HG03159 (cell line): ENCODE measurements around the gene PTPRN2.
"Not testable (repeated sequence)": the region's sequence is repeated elsewhere in the genome, so short reads cannot be mapped to it uniquely, and the experiment has no call there.

Experiments used
- ATAC-seq: cut with Tn5 transposase; IDR thresholded peaks from one replicate; pipeline ENCODE4 v1.9.1; 2021; ENCODE audit warnings: mild to moderate bottlenecking, moderate library complexity; ENCODE audit not compliant: unreplicated experiment

PTPRN2 gene

GRCh38 chr7:157997471-157997870 lies 590.2 kb downstream of the PTPRN2 start:
- no peak for ATAC-seq

DNA sequence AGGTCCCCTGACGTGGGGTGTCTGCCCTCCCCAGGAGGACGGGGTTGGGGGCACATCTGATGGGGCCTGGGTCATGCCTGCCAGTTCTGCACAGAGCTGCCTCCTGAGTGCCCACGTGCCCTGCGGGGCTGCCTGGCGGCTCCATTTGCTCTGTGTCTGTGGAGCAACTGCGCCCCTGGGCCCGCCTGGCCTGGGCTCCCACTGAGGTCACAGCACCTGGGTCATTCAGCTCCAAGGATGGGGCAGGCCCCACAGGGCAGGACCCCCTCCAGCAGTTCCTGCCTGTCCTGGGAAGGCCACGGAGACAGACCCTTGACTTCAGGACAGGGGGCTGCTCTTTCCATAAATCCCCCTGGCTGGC lies 590.6 kb downstream of the PTPRN2 start:
- ATAC-seq, result no peak

DNA sequence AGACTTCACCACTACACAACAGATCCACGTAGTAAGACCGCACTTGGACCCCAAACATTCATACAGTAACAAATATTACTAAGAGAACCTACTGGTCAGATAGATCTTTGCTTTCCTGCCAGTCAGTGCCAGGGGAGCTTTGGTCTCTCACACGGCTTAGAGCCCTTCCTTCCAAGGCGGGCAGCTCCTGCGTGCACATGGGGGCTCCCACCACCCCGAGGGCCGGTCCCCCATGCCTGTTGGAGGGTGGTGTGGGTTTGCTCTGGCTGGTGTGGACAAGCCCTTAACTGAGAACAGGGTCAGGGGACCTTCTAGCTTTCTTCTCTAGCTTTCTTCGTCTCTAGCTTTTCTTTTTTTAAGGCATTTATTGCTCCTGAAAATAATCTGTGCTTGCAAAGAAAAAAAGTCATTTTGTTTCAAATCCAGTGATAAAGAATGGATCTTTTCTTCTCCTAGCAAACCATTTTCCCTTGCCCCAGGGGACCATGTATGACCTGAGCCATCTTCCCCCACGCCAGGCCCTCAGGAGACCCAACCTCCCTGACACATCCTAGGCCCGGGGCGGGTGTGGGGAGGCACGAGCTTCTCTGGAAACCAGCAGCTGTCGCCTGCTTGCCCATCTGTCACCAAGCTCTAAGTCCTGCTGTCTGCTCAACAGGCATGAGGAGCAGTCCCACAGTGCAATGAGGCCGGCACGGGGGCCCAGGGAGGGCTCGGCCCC lies 591.1 kb downstream of the PTPRN2 start:
- ATAC-seq, result no peak

DNA sequence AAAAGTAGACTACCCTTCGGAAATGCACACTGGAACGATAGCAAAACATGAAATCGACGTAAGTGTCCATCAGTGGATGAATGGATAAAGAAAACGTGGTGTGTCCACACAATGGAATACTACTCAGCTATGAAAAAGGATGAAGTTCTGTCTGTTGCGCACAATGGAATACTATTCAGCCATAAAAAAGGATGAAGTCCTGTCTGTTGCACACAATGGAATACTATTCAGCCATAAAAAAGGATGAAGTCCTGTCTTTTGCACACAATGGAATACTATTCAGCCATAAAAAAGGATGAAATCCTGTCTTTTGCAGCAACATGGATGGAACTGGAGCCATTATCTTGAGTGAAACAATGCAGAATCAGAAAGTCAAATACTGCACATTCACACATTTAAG lies 591.8 kb downstream of the PTPRN2 start:
- ATAC-seq, result no peak

DNA sequence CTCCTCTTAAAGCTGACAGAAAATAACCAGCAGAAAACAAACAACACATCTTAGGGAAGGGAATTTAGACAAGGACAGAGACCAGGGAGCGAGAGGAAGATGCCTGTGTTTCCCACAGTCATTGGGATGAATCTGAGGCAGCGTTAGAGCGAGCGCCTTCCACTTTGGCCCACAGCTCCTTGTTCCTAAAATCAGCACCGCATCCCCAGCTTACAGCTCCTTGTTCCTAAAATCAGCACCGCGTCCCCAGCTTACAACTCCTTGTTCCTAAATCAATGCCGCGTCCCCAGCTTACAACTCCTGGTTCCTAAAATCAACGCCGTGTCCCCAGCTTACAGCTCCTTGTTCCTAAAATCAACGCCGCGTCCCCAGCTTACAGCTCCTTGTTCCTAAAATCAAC lies 593.3 kb downstream of the PTPRN2 start:
- no peak for ATAC-seq

DNA sequence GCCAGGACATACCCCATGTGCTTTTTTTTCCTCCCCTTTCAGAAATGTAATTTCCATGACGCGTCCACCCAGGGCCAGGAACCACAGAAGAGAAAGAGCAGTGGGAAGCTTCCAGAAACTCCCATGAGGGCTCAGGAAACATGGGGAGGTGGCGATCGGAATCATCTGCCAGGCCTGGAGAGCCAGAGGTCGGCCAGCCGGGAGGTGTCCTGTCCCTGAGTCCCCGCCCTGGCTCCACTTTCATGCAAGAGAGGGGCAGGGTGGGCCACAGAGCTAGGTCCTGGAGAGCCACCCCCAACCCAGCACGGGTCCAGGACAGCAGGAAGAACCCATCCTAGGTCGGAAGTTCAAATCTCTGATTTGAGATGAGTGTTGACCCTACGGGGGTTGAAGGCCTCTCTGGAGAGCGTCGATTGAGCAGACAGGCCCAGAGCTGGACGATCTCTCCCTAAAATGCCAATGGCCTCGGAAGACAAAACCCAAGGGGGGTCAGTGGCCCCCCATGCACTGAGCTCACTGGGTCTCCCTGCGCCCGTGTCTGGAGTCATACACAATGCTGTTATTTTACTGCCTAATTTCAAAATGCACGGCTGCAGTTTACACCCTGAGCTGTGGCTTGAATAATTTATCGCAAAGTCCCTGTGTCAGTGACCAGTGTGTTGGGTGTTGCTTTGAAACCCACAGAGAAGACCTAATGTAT lies 594.1 kb downstream of the PTPRN2 start:
- no peak for ATAC-seq

DNA sequence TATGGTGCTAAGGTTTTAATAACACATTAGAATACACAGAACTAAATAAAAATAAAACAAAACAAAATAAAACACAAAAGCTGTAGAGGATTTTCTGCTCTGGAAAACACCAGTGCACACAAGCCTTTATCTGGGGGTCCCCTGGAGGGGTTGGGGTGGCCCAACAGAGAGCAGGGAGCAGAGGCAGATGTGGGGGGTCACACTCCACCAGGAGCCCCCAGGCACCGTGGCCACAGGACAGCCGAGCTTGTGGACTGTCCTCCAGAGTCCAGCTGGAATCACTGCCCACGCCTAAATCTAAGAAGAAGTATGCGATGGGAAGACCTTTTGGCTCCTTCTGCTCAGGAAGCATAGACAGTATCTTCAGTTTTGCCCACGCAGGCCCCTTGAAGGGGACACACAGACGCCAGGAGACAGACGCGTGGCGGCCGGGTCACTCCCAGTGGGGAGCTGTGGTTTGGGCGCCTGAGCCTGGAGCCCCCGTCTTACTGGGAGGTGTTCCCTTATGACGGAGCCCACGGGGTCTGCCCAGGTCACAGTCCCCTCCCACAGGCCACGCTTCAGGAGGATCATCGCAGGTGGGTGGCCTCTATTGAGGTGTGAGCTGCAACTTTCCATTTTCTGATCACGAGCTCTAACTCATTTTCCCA lies 595.0 kb downstream of the PTPRN2 start:
- no peak for ATAC-seq

DNA sequence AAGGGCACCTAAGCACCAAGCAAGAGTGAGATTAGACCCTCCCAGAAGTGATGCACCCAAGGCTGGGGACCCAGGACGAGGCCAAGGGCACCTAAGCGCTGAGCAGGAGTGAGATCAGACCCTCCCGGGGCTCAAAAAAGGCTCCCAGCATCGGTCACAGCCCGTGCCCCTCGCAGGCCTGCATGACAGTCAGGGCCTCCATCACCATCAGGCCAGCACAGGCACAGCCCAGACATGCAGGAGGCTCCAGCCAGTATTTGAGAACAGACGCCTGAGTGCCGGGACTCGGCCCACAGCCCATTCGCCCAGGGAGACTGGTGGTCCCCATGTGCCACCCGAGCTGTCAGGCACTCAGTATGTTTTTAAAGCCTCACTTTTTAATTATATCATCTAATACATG lies 595.9 kb downstream of the PTPRN2 start:
- no peak for ATAC-seq

DNA sequence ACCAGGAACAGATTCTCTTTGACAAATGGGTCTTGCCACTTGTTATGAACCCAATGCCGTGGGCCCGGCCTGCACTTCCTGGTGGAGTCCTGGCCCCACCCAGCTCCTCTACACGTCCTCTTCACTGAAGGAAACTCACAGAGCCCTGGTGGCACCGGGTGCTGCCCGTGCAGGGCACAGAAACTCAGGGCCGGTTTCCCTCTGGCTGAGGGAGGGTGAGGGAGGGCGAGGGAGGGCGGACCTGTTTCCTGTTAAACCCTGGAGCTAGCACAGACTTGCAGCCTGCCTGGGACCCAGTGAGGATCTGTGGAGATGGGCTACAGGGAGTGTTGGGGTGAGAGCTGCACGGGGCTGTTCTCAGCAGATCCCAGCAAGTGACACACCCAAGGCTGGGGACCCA lies 596.3 kb downstream of the PTPRN2 start:
- ATAC-seq, result no peak

DNA sequence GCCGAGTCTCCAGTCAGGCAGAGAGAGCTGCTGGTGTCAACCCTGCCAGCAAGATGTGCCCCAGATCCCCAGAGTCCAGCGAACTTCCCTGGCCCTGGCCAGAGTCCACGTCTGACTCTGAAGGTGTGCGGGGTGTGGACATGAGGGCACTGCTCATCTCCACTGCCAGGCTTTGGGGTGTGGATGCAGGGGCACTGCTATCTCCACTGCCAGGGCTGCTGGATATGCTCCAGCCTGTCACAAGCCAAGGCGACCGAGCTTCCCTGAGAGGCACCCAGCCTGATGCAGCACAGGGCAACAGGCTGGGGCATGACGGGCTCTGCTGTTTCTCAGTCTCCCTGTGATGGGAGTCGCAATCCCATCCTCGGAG lies 596.8 kb downstream of the PTPRN2 start:
- no peak for ATAC-seq

DNA sequence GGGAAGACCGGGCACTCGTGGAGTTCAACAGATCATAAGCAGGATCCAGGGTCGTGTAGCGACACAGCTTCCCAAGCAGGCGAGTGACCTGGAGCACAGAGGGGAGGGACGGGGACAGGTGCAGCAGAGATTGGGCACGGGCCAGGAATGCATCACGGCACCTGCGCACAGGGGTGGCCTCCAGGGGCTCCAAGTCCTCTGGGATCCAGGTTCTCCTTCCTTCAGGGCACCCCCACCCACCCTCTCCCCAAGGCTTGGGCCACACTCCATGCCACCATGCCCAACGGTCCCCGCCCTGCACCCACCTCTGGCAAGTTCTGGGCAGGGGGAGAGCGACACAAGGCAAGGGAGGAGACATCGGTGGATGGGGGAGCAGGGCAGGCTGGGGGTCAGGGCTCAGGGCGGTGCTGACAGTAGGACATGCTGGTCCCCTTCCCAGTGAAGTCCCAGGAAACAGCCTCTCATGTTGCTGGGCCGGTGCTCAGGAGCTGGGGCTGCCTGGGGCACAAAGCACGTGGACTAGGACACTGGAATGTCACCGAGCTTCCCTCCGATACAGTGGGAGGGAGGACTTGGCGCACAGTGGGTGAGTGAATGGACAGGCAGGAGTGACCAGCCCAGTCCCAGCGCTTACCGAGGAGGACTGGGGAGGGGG lies 597.3 kb downstream of the PTPRN2 start:
- ATAC-seq, result no peak

- ATAC-seq, result no peak
Observed at GRCh38 chr7:157989589-157989988, 598.0 kb downstream of the PTPRN2 start.

DNA sequence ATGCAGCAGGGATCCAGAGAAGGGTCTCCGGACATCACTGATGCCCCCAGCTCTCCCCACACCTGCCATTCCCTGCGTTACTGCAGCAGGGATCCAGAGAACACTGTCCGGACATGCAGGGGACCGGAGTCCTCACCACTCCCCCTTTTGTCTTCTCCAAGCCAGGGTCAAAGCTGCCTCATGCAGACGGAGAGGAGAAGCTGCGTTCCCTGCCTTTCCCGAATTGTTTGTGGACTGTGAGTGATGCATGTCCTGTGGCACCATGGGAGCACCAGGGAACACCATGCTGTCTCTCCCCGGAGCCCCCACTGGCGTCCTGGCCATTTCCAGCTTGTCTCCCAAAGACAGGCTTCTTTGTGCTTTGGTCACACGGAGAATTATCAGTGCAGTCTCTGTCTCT lies 599.7 kb downstream of the PTPRN2 start:
- no peak for ATAC-seq

- ATAC-seq, result no peak
Observed at GRCh38 chr7:157986051-157986450, 601.6 kb downstream of the PTPRN2 start.

- no peak for ATAC-seq
Observed at GRCh38 chr7:157985636-157986035, 602.0 kb downstream of the PTPRN2 start.

DNA sequence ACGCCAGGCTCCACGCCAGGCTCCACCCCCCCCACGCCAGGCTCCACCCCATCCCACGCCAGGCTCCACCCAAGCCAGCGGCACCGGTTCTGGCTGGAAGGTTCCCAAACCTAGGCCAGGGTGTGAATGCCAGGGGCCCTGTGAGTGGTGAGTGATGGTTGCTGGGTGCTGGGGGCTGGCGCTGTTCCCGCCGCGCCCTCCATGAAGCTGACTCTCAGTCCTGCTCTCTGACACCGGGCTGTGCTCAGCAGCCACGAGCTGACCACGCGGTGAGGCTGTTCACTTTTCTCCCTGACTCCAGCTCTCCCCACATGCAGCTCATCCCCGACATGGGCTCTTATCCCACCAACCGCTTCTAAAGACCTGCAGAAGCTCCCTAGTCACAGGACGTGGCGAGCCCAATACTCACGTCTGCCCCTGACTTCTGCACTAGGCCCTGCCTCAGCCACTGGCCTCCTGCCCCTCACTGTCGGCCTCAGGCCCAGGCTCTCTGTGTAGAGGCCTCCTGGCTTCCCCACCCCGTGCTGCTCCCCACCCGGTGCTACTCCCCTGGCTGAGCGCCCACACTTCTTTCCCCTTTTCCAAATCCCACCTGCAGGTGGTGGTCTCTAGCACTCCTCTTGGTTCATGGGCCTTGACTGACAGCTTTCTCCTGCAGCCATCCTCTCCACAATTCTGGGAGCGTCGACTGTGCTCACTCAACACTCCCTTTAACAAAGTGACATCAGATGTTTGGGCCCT lies 603.0 kb downstream of the PTPRN2 start:
- no peak for ATAC-seq

- ATAC-seq, result no peak
Observed at GRCh38 chr7:157983502-157984422, 603.9 kb downstream of the PTPRN2 start.

GRCh38 chr7:157981778-157982177 lies 605.8 kb downstream of the PTPRN2 start:
- no peak for ATAC-seq

DNA sequence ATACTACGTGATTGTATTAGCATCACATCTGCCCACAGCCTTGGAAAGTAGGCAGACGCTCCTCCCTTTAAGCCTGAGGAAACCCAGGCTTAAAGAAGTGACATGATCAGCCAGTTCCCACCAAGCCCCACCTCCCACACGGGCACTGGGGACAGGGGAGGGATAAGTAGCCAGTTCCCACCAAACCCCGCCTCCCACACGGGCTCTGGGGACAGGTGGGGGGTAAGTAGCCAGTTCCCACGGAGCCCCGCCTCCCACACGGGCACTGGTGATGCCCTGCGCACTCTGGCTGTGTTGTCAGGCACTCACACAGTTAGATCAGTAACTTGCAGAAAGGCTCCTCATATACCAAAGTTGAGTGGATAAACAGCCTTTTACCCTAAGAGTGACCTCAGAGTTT lies 606.8 kb downstream of the PTPRN2 start:
- no peak for ATAC-seq

DNA sequence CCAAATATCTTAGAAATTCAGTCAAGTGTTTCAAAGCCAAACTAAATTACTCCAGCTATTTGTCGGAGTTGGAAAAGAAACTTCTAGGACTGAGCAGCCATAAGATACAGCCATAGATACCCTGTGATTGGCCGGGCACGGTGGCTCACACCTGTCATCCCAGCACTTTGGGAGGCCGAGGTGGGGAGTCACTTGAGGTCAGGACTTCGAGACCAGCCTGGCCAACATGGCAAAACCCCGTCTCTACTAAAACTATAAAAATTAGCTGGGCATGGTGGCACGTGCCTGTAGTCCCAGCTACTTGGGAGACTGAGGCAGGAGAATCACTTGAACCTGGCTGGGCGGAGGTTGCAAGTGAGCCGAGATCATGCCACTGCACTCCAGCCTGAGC lies 607.3 kb downstream of the PTPRN2 start:
- ATAC-seq, result not testable (repeated sequence)
